Measurements from ENCODE around the gene DEDD2.

DEDD2 gene

DNA sequence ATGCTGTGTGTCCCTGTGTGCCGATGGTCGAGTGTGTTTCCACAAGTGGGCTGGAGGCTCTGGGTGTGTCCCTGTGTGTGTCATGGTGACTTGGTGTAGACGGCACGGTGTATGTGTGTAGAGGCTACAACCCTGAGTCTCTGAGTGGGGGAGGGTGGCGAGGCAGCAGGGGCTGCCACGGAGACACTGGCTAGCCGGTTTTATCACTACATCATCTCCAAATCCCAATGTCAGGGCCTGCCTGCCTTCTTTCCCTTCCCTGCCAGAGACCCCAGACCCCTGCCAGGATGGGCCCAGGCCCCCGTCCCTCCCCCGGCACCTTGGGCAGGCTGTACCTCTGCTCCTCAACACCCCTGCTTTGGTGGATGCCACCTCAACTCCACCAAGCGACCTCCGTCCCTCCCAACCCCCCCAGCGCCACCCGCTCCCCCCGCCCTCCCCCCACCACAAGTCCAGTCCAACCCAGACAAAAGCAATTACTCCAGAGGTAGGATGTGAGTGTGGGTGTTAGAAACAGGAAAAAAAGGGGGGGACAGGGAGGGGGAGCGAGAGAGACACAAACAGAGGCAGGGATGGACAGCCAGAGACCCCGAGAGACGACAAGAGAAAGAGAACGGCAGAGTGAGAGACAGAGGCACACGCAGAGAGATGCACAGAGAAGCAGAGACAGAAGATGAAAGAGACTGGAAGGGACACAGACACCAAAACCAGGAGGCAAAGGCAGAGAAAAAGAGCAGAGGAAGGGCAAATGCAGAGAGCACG is 63.6 kb downstream of the DEDD2 start:
- no peak for DNase-seq (ENCODE audit: low read depth)

DNA sequence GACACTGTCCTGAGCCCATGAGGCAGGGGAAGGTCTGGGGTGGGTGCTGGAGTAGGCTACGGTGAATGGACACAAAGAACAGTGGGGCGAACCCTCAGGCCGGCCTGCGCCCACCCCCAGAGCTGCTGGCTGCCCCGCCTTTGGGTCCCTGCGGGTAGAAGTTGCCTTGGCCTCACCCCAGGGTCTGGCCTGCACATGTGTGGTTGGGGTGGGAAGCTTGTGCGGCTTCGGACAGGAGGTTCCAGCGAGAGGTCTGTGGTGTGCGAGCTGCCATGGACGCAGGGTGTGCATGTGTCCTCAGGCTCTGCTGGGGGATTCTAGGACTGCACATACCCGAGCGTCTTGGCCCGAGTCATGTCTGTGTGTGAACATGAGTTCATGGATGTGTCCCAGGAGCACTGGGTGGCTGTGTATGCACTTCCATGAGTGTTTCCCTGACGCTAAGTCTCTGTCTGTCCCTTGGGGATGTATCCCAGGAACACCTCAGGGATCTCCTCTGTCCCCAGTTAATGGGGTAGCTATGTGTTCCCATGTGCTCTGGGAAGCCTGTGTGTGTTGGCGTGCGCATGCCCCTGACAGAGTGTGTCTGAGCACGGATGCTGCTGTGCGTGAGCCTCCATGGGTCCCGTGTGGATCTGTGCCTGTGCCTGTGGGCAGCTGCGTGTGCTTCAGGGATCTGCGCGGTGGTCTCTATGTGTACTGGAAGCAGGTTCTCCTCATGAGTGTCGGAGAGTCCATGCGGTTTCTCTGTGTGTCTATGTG is 64.4 kb downstream of the DEDD2 start:
- no peak for DNase-seq (ENCODE audit: low read depth)
- H3K4me3 ChIP-seq (ENCODE audit: low read length), result no peak overlapping the region
- TF ChIP-seq, protein P1, sequence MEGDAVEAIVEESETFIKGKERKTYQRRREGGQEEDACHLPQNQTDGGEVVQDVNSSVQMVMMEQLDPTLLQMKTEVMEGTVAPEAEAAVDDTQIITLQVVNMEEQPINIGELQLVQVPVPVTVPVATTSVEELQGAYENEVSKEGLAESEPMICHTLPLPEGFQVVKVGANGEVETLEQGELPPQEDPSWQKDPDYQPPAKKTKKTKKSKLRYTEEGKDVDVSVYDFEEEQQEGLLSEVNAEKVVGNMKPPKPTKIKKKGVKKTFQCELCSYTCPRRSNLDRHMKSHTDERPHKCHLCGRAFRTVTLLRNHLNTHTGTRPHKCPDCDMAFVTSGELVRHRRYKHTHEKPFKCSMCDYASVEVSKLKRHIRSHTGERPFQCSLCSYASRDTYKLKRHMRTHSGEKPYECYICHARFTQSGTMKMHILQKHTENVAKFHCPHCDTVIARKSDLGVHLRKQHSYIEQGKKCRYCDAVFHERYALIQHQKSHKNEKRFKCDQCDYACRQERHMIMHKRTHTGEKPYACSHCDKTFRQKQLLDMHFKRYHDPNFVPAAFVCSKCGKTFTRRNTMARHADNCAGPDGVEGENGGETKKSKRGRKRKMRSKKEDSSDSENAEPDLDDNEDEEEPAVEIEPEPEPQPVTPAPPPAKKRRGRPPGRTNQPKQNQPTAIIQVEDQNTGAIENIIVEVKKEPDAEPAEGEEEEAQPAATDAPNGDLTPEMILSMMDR (conservative IDR thresholded peaks at IDR 0.05; ENCODE audit: low read depth, low read length), result no peak

More for the DNA sequence above, 63.6 kb downstream of the DEDD2 start:
- no peak overlapping the region for H3K4me3 ChIP-seq (ENCODE audit: low read length)
- TF ChIP-seq, protein P1 (conservative IDR thresholded peaks at IDR 0.05; ENCODE audit: low read depth, low read length), result no peak

DNA sequence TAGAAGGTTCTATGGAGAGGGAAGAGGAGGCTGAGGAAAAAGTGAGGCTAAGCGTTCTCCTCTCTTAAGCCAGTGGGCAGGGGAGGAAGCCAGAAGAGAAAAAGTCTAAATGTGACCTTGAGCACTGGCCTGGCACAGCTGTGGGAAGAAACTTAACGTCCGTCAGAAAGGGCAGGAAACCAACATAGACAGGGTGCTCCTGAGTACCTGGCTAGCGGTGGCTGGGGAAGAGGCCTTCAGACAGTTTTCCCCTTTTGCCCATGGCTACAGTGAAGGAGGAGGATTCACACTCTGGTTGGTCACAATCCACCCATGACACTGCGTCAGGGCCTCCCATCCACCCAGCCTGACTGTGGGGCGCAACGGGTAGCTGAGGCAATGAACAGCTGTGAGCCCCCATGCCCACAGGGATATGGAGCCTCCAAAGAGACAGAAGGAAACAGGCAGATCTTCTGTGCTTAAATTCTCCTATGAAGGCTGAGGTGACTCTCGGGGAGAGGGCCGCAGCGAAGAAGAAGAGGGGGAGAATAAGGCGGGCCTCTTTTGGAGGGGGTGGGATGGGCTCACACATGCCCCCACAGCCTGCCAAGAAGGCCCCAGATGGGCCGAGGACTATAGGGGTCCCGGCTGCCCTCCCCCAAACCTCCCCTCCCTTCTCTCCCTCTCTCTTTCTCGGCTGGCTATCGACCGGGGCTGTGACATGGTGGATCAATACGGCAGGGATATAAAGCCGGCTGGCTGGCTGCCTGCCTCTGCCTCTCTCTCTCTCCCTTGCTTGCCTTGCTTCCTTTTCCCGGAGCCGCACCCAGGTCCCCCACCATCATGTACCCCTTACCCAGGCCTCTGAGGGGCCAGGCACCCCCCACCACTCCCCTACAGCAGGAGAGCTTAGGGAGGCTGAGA is 65.4 kb downstream of the DEDD2 start:
- H3K4me3 ChIP-seq (ENCODE audit: low read length), result no peak overlapping the region
- TF ChIP-seq, protein P1 (conservative IDR thresholded peaks at IDR 0.05; ENCODE audit: low read depth, low read length), result no peak
- no peak for DNase-seq (ENCODE audit: low read depth)

DNA sequence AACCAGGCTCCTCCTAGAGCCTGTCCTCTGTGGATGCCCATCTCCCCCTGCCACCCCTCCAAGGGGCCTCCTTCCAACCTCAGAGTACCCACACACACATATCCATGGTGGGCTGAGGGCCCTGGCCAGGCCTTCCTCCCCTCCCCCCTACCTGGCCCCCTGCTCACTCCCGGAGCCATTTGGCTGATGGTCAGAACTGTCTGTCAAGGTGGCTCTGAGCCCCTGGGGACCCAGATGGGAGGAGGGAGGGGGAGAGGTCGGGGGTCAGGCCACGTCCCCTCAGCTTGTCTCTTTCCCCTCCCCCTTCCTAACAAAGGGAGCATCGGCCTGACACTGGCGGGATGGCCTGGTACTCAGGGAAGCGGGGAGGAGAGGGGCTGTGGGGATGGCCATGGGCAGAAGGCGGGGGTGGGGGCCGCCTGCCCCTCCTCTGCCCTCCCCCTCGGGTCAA is 66.5 kb downstream of the DEDD2 start:
- TF ChIP-seq, protein P1 (conservative IDR thresholded peaks at IDR 0.05; ENCODE audit: low read depth, low read length), result no peak
- H3K4me3 ChIP-seq (ENCODE audit: low read length), result no peak overlapping the region
- no peak for DNase-seq (ENCODE audit: low read depth)

DNA sequence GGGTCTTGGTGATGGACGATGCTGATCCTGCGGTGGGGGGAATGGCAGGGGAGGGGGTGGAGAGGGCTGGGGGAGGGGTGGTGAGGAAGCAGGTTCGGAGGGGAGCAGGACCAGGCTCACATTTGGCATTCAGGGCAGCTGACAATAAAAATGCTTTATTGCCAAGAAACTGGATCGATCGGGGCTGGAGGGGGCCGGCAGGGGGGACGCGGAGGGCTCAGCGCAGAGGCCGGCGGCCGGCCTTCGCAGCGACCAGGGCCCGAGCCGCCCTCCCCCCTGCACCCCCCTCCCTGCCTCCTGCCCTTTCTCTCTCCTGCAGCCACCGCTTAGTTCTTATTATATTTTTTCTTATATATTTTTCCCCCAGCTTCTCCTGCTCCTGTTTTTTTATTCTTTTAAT is 67.1 kb downstream of the DEDD2 start:
- H3K4me3 ChIP-seq (ENCODE audit: low read length), result no peak overlapping the region
- no peak for DNase-seq (ENCODE audit: low read depth)
- TF ChIP-seq, protein P1 (conservative IDR thresholded peaks at IDR 0.05; ENCODE audit: low read depth, low read length), result no peak

DNA sequence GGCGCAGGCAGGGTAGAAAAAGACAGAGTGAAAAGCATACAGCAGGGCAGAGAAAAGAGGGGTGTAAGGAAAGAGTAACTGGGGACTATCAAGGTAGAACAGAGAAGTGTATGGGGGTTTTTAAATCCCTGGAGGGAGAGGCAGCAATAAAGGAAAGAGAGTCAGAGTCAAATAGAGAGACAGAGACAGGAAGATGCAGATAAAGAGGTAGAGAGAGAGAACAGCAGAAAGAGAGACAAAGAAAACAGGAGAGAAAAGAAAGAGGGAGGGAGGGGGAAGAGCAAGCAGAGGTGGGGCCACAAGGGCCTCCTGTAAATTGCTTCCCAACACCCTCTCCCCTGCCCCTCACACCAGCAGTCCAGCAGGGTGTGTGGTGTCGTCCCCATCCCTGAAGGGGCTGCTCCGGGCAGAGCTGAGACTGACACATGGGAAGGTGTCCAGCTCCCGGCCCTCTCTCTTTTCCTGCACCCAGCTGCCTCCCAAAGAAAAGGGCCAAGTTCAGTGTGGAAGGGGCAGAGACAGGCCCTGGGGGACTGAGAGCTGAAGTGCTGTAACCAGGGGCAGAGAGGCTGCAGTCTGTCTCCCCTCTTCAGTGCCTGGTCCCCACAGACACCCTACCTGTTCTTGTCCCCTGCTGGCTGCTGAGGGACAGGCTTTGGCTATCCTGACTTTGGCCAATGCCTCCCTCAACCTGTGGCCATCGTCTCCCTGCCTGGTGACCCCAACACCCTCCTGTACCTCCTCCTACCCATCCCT is 67.9 kb downstream of the DEDD2 start:
- TF ChIP-seq, protein P1 (conservative IDR thresholded peaks at IDR 0.05; ENCODE audit: low read depth, low read length), result no peak
- no peak overlapping the region for H3K4me3 ChIP-seq (ENCODE audit: low read length)
- no peak for DNase-seq (ENCODE audit: low read depth)
